ENCODE measurements around the gene ASCL2.
"Not testable (repeated sequence)": the region's sequence is repeated elsewhere in the genome, so short reads cannot be mapped to it uniquely, and the experiment has no call there.

The ASCL2 gene

GRCh38 chr11:2259466-2259830 is 10.9 kb downstream of the ASCL2 start:
- DNase-seq = no peak

GRCh38 chr11:2258501-2259465 is 11.6 kb downstream of the ASCL2 start:
- no peak for DNase-seq

- no peak for DNase-seq
Measured at GRCh38 chr11:2256951-2257700, 13.3 kb downstream of the ASCL2 start.

DNA sequence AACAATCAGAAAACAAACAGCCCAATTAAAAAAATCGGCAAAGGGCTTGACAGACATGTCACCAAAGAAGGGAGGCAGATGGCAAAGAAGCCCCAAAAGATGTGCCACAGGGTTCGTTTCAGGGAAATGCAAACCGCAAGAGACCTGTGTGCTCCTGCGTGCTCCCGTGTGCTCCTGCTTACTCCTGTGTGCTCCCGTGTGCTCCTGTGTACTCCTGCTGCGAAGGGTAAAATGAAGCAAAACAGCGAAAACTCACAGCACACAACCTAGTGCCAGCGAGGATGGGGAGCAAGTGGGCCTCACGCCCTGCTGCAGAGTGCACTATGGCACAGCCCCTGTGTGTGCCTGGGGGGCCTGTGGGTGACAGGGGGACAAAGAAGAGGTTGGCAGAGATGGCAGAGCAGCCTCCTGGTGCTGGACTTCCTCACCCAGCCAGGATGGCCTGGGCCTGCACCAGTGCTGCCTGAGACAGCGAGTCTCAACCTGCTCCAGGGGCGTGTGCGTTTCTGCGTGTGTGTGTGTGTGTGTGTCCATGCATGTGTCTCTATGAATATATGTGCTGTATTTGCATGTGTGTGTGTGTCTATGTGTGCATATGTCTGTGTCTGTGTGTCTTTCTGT is 14.0 kb downstream of the ASCL2 start:
- no peak for DNase-seq

GRCh38 chr11:2252018-2252417 is 18.4 kb downstream of the ASCL2 start:
- no peak for DNase-seq

DNA sequence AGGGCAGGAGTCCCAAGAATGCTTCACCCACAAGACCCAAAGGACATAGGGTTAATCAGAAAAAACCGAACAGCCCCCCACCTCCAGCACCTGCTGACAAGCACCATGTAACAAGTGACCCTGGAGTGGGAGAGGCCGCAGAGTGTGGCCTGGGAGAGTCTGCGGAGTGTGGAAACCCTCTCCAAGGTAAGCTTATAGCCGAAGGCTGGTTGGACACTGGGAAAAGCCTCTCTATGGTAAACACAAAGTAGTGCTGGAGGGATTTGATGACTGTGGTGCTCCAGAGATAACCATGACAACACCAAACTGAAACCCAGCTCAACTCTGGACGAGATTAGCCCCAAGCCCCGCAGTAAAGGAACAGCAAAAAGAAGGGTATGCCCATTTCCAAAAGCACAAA is 19.2 kb downstream of the ASCL2 start:
- no peak for DNase-seq

- DNase-seq = no peak
Measured at GRCh38 chr11:2250485-2250884, 19.9 kb downstream of the ASCL2 start.

GRCh38 chr11:2250041-2250440 is 20.3 kb downstream of the ASCL2 start:
- DNase-seq = no peak

GRCh38 chr11:2249189-2249916 is 21.0 kb downstream of the ASCL2 start:
- no peak for DNase-seq

DNA sequence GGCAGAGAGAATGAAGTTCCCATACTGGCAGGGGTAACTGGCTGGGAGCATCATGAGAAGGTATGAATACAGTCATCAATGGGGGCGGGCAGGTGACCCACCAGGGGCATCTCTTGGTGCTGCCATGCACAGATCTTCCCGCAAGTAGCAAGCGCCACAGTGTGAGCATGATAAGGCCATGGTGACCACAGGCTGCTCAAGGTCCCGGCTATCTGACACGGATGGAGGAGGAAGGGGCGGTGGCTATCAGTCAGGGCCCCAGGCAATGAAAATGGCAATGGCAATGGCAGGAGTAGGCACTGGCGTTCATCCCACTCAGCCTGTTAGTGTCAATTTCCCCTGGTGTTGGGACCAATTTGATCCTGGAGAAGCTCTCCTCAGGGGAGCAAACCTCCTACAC is 21.6 kb downstream of the ASCL2 start:
- no peak for DNase-seq

- DNase-seq = no peak
Measured at GRCh38 chr11:2248242-2248641, 22.1 kb downstream of the ASCL2 start.

GRCh38 chr11:2247496-2247895 is 22.9 kb downstream of the ASCL2 start:
- DNase-seq = no peak

DNA sequence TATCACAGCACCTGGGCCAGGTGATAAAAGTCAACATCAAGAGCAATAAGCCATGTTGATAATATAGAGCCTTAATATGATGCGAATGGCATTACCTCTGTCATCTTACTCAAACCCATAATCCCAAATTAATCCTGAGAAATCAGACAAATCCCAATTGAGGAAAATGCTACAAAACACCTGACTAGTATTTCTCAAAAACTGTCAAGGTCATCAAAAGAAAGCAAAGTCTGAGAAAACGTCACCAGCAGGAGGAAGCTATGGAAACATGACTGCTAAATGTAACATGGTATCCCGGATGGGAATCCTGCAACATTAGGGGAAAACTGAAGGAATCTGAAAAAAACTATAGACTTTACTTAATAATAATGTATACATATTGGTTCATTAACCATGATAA is 29.6 kb downstream of the ASCL2 start:
- DNase-seq = no peak

GRCh38 chr11:2237457-2238238 is 32.7 kb downstream of the ASCL2 start:
- no peak for DNase-seq

GRCh38 chr11:2236381-2237134 is 33.8 kb downstream of the ASCL2 start:
- DNase-seq = not testable (repeated sequence)

DNA sequence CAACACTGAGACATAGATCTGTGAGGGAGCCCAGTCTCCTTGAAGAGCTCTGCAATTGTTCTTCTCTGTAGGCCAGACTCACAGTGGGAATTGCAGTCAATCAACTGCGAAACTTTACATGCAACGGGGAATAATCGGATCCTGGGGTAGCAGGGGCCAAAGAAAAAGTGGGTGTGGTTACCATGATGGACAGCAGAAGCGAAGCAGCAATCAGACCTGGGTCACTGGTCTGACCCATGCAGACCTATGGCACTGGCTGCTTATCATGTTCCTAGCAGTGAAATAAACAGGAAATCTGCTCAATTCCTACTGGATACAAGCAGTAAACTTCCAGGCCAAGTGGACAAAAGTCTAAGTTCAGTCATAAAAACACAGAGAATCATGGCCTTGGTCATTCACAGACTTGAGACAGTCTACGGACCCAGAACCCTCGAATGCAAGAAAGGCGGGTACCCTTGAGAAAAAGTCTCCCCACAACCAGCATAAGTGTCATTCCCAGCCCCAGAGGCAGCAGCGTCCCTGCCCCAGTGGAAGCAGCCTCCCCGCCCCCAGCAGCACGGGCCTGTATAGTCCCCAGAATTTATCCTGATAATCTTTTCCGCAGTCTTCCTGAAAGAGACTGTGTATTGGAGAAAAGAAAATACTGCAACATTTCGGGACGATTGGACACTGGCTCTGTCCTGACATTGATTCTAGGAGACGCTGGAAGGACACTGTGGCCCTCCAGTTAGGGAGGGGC is 34.6 kb downstream of the ASCL2 start:
- no peak for DNase-seq

DNA sequence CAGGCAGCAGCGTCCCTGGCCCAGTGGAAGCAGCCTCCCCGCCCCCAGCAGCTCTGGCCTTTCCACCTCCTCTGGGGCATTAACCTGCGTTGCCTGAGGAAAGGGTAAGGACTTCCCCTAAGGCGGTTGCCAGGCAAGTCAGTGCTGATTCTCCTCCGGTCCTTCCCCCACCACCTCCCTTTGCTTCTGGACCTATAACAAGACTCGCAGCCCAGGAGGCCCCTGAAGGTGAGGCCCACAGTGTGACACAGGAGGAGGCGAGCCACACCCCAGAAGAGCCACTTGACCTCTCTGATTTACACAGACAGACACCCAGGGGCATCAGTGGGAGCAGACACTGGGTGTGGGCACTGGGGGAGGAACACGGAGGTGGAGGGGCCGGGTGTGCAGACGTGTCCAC is 35.4 kb downstream of the ASCL2 start:
- no peak for DNase-seq

GRCh38 chr11:2233693-2234455 is 36.5 kb downstream of the ASCL2 start:
- DNase-seq = no peak

DNA sequence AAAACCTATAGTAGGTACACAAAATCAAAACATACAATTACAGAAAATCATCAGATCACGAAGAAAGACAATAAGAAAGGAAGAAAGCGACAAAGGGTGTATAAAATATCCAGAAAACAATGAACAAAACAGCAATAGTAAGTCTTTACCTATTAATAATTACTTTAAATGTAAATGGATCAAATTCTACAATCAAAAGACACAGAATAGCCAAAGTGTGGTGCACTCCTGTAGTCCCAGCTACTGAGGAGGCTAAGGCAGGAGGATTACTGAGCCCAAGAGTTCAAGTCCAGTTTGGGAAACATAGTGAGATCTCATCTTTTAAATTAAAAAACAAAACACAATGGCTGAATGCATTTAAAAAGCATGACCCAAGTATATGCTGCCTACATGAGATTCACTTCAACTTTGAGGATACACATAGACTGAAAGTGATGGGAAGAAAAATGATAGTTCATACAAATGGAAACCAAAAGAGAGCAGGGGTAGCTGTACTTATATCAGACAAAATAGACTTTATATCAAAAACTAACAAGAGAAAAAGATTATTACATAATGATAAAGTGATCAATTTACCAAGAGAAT is 40.6 kb downstream of the ASCL2 start:
- no peak for DNase-seq
